Endodermal cell (in vitro differentiated cells): ENCODE results near the gene TTC9B. TPM values are rescaled to one million over a fixed set of nuclear protein-coding genes. Genes with fewer than 3 reads are reported as not detected.

Experiments used
- DNase-seq: peaks from one replicate; pipeline ENCODE4 v3.0.0-alpha.2; 2017
- H3K27ac ChIP-seq: 2 replicates; pipeline ENCODE4 v1.5.1; 2013; ENCODE audit warnings: mild to moderate bottlenecking, low read depth, low read length, moderate library complexity
- H3K27me3 ChIP-seq: 2 replicates; pipeline ENCODE4 v1.6.1; 2013; ENCODE audit warnings: mild to moderate bottlenecking, low read length, moderate library complexity; ENCODE audit not compliant: insufficient read depth, control insufficient read depth, poor library complexity, severe bottlenecking
- H3K36me3 ChIP-seq: 2 replicates; pipeline ENCODE4 v1.7.0; 2013; ENCODE audit warnings: mild to moderate bottlenecking, low read length, moderate library complexity; ENCODE audit not compliant: control insufficient read depth, insufficient read depth
- H3K4me1 ChIP-seq: one replicate; pipeline ENCODE4 v1.7.0; 2013; ENCODE audit warnings: low read length; ENCODE audit not compliant: control insufficient read depth, insufficient read depth
- H3K4me3 ChIP-seq: 2 replicates; pipeline ENCODE4 v1.5.1; 2013; ENCODE audit warnings: mild to moderate bottlenecking, low read length, moderate library complexity
- H3K9ac ChIP-seq: 2 replicates; pipeline ENCODE4 v1.6.1; 2013; ENCODE audit warnings: mild to moderate bottlenecking, low read length, moderate library complexity; ENCODE audit not compliant: poor library complexity, severe bottlenecking; ENCODE audit errors: extremely low read depth
- H3K9me3 ChIP-seq: 2 replicates; pipeline ENCODE4 v1.6.1; 2013; ENCODE audit warnings: mild to moderate bottlenecking, low read length, moderate library complexity; ENCODE audit not compliant: control insufficient read depth
- H3K27ac Mint-ChIP-seq: 2 replicates; pipeline ENCODE4 v1.8.0; 2020; ENCODE audit warnings: mixed read lengths
- H3K27me3 Mint-ChIP-seq: 2 replicates; pipeline ENCODE4 v1.8.0; 2021; ENCODE audit warnings: mild to moderate bottlenecking, mixed read lengths; ENCODE audit not compliant: insufficient read depth
- H3K36me3 Mint-ChIP-seq: 2 replicates; pipeline ENCODE4 v1.8.0; 2020; ENCODE audit warnings: low read depth, mixed read lengths
- H3K4me1 Mint-ChIP-seq: 2 replicates; pipeline ENCODE4 v1.8.0; 2020; ENCODE audit warnings: mixed read lengths
- H3K4me3 Mint-ChIP-seq: 2 replicates; pipeline ENCODE4 v1.8.0; 2020; ENCODE audit warnings: mild to moderate bottlenecking, moderate library complexity, mixed read lengths
- H3K9me3 Mint-ChIP-seq: 2 replicates; pipeline ENCODE4 v1.8.0; 2020; ENCODE audit warnings: mild to moderate bottlenecking, mixed read lengths
- CTCF ChIP-seq: fragments of 200-600 bp; sonication (generic); conservative IDR thresholded peaks from 2 replicates; pipeline ENCODE4 v1.5.0; 2021; ENCODE audit warnings: antibody characterized with exemption, mild to moderate bottlenecking
- WGBS, 2 experiments: methylation state at CpG; one replicate each; pipeline versions ENCODE4 v1.1.5 to v1.1.7; 2013; ENCODE audit warnings: missing lambda C conversion rate in 2 of 2, mixed read lengths in 1 of 2; ENCODE audit not compliant: insufficient coverage in 1 of 2, insufficient read length in 1 of 2; 5-methylcytosine and 5-hydroxymethylcytosine counted together
- total RNA-seq, 2 donors: library from RNA; stranded (reverse); fragmentation: NEBNext Ultra II Directional in 1 of 2; extraction: Animal tissue kit (Norgen Biotek cat#: 25700) in 1 of 2; gene quantifications; 2 replicates in 1 of 2; 3 replicates in 1 of 2; pipeline ENCODE4 v1.2.1, GENCODE V29; 2021

The TTC9B gene
- total RNA-seq, 2 donors from 2014 or later, result not detected

- Histone ChIP-seq H3K27ac (no peak overlapping the region), H3K4me3 (no peak overlapping the region), H3K36me3 (peaks cover 53% of the 10 kb centered on the region), H3K9ac (no peak overlapping the region), H3K9me3 (no peaks in the 10 kb centered on the region), H3K4me1 (no peaks in the 10 kb centered on the region), H3K27me3 (no peaks in the 10 kb centered on the region)
- H3K27me3 Mint-ChIP-seq, result no peaks in the 10 kb centered on the region
- peaks cover 45% of the 10 kb centered on the region for H3K36me3 Mint-ChIP-seq
- peak; percentile 40 for TF ChIP-seq CTCF
- no peaks in the 10 kb centered on the region for H3K9me3 Mint-ChIP-seq
- 89 to 90% methylated on average over 15 of the region's 15 CpGs for WGBS, 2 experiments
- no peak for DNase-seq
- peaks cover 16% of the 10 kb centered on the region for H3K4me1 Mint-ChIP-seq
- peak overlapping the region; percentile 45 for H3K27ac Mint-ChIP-seq
- no peak overlapping the region for H3K4me3 Mint-ChIP-seq
These were observed 48.9 kb upstream of the TTC9B start for GRCh38 chr19:40266912-40267600.

- Mint-ChIP-seq H3K4me1 (peaks cover 16% of the 10 kb centered on the region), H3K9me3 (no peaks in the 10 kb centered on the region), H3K4me3 (no peak overlapping the region), H3K36me3 (peaks cover 50% of the 10 kb centered on the region), H3K27me3 (no peaks in the 10 kb centered on the region), H3K27ac (peak overlapping the region; percentile 25)
- Histone ChIP-seq H3K9me3 (no peaks in the 10 kb centered on the region), H3K9ac (no peak overlapping the region), H3K4me3 (no peak overlapping the region), H3K4me1 (no peaks in the 10 kb centered on the region), H3K27ac (peak overlapping the region; percentile 16), H3K27me3 (no peaks in the 10 kb centered on the region), H3K36me3 (peaks cover 52% of the 10 kb centered on the region)
- 94 to 97% methylated on average over 14 to 17 of the region's 17 CpGs for WGBS, 2 experiments
- TF ChIP-seq CTCF, result no peak
- DNase-seq, result no peak
These were observed 47.9 kb upstream of the TTC9B start for GRCh38 chr19:40266119-40266518.

- Histone ChIP-seq H3K27me3 (no peaks in the 10 kb centered on the region), H3K4me3 (no peak overlapping the region), H3K36me3 (peaks cover 52% of the 10 kb centered on the region), H3K9ac (no peak overlapping the region), H3K4me1 (no peaks in the 10 kb centered on the region), H3K9me3 (no peaks in the 10 kb centered on the region), H3K27ac (no peak overlapping the region)
- Mint-ChIP-seq H3K27ac (peak overlapping the region; percentile 92), H3K9me3 (no peaks in the 10 kb centered on the region), H3K4me3 (no peak overlapping the region), H3K36me3 (peaks cover 53% of the 10 kb centered on the region), H3K27me3 (no peaks in the 10 kb centered on the region), H3K4me1 (peaks cover 16% of the 10 kb centered on the region)
- no peak for DNase-seq
- TF ChIP-seq CTCF, result no peak
- WGBS, 2 experiments, result 94% methylated on average over 6 of the region's 6 CpGs; no CpG with 5 or more reads in 1 of the 2 experiments
These were observed 47.5 kb upstream of the TTC9B start for GRCh38 chr19:40265763-40266099.
